Stimulated activated naive CD8-positive, alpha-beta T cell treated with anti-CD3 and anti-CD28 coated beads, Interleukin-15, Interleukin-2, amounts not matched to agents 100 U/mL and 50 U/mL, for 24 hours (primary cell): Measurements from ENCODE around the gene PPM1L.

Experiments used
- ATAC-seq: fragments of 150-1000 bp; cut with Tn5 transposase; one replicate; pipeline ENCODE4 v1.10.0; 2021
- DNase-seq: peaks from one replicate; pipeline ENCODE4 v3.0.0; 2021

Gene PPM1L

DNA sequence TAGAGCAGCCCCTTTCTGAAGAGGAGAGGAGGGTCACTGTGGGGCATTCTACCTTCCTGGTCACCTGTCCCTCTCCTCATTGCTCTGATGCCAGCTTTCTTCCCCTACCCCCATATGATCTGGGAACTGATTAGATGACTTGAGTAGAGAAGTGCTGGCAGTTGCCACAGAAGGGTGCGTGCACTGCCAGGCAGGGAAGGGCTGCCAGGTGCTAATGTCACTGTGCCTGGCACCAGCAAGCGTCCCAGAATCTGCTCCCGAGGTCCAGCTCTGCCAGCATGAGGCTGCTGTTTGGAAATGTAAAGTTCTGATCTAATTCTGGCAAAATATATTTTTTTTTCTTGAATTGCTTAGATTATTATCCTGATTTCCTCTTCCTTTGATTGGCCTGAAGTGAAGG is 52.8 kb downstream of the PPM1L start:
- DNase-seq (no peak), ATAC-seq (no peak)

DNA sequence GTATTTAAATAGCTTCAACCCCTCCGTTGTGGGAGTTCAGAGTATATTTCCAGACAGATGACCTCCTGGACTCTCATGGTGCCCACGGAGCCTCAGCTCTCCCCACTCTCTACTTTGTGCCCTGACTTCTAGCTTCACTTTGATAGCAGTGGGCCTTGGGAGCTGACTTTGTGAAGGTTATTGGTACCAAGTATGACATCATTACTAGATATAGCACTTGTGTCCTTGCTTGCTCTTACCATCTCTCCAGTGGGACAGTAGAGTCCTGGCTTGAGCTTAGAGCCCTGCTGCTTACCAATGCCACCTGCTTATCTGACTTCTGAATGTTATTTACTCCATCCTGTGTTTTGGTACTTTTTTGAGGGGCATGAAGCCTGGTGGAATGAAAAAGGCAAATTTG is 53.4 kb downstream of the PPM1L start:
- ATAC-seq (no peak), DNase-seq (no peak)

GRCh38 chr3:160810362-160811236 is 54.6 kb downstream of the PPM1L start:
- DNase-seq (no peak), ATAC-seq (no peak)

- DNase-seq (no peak), ATAC-seq (no peak)
These were observed 55.2 kb downstream of the PPM1L start for GRCh38 chr3:160811237-160811548.

GRCh38 chr3:160812304-160812703 is 56.3 kb downstream of the PPM1L start:
- ATAC-seq = no peak
- DNase-seq = no peak

DNA sequence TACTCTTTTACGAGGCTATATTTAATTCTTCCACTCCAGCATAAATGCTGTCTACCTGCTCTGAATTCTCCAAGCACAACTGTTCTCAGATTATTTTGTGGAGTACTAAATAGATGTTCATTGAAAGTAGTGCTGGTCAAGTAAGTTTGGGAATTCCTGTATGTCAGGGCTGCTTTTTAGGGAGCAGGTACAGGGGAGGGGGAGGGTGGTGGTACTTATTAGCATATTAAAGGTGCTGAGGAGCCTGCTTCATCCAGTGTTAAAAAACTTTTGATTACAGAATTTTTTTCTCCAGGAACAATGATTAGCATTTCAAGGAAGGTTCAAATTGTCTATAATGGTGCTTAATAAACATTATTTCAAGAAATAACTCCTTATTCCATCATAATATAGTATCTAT is 59.2 kb downstream of the PPM1L start:
- DNase-seq (no peak), ATAC-seq (no peak)

DNA sequence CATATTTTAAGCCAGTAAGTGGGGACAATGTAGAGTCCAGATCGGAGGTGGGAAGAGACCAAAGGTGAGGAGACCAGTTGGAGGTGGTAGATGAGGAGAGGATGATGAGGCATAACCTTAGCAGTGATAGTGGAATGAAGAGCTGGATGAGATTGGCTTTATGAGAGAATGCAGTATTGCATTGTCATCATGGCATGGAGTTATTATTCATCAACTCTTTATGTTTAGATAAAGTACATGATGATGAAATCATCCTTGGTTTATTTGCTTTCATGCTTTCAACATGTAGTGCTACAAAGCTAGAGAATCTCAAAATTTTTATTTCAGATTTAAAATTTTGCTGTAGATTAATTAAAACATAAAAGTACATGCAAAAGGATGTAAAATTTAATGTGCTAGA is 64.0 kb downstream of the PPM1L start:
- DNase-seq (no peak), ATAC-seq (no peak)

GRCh38 chr3:160820430-160820829 is 64.4 kb downstream of the PPM1L start:
- ATAC-seq = no peak

GRCh38 chr3:160822936-160823335 is 66.9 kb downstream of the PPM1L start:
- ATAC-seq = no peak

More at GRCh38 chr3:160820430-160820829, 64.4 kb downstream of the PPM1L start:
- DNase-seq = no peak

DNA sequence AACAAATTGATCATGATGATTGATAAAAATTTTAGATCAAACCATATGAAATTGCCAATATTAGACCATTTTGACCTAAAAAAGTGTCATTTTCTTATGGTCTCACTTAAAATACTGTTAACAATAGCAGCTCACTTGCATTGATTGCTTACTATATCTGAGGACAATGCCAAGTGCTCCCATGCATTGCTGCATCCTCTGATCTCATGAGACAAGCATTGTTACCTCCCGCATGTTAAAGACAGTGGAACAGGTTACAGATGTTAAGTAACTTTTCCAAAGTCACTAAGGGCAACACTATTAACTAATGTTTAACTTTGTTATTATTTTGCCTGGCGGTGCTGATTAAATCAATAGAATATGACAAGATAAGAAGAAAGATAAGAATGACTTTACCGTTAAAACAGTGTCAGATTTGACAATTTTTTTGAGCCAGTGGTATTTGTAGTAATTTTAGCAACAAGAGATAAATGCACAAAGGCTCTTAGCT is 69.3 kb downstream of the PPM1L start:
- DNase-seq (no peak), ATAC-seq (no peak)

More at GRCh38 chr3:160822936-160823335, 66.9 kb downstream of the PPM1L start:
- no peak for DNase-seq

- DNase-seq = no peak
- ATAC-seq = no peak
These were observed 70.4 kb downstream of the PPM1L start for GRCh38 chr3:160826408-160826807.

- ATAC-seq = no peak
- no peak for DNase-seq
These were observed 71.0 kb downstream of the PPM1L start for GRCh38 chr3:160826991-160827390.

- DNase-seq = no peak
- ATAC-seq = no peak
These were observed 71.5 kb downstream of the PPM1L start for GRCh38 chr3:160827516-160827915.

DNA sequence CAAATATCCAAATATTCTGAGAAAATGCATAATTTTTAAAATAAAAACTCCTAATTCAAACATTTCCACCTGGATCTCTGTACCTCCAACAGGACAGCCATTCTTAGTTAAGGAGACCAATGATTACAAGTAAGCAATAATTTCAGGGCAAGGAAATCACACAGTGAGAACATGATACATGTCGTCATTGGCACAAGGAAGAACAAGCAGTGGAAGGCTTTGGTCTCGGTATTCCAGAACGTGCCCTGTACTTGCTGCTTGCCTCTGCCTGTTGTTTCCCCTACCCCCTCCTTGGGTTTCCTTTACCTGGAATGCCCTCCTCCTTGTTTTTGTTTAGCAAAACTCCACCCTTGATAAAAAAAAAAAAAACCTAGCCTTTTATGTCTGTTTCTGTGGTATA is 72.8 kb downstream of the PPM1L start:
- no peak for DNase-seq
- no peak for ATAC-seq

DNA sequence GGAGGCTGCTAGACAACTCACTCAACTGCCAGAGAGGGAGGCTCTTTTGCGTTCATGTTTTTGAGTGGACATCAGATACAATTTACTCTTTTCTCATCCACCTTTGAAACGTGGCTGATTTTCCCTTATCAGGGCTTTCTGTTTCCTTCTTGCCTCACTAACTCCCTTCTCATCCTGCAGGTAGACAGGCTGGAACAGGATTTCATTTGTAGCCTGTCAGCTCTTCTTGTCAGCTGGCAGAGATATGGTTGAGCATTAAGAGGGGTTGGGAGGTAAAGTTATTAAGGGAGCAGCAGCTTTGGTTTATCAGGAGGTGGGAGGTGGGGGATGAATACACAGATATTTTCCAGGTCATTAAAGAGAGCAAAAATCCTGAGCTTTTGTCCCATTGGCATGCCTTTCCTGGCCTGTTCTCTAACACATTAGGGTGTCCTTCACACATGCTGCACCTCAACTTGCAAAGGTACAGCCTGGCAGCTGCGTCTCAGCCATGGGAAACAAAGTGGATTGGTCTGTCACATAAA is 73.5 kb downstream of the PPM1L start:
- ATAC-seq (no peak), DNase-seq (no peak)

- DNase-seq = no peak
- no peak for ATAC-seq
These were observed 74.8 kb downstream of the PPM1L start for GRCh38 chr3:160830796-160831195.

DNA sequence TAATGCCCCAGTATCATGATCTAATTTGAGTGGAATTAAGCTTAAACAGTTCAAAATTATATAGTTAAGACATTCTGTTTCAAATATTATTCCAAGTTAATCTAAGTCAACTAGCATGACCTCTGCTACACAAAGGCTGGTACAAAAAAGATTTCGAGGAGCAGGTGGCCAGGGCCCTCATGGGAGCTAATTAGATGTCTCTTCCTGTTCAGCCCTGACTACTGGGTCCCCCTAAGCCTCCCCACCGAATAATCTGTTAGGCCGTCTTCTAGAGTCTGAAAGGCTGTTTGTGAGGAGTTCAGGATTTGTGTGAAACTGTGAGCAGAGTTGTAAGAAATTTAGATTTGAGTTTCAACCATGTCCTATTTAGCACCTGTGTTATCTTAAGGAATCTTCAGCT is 75.4 kb downstream of the PPM1L start:
- DNase-seq (no peak), ATAC-seq (no peak)

DNA sequence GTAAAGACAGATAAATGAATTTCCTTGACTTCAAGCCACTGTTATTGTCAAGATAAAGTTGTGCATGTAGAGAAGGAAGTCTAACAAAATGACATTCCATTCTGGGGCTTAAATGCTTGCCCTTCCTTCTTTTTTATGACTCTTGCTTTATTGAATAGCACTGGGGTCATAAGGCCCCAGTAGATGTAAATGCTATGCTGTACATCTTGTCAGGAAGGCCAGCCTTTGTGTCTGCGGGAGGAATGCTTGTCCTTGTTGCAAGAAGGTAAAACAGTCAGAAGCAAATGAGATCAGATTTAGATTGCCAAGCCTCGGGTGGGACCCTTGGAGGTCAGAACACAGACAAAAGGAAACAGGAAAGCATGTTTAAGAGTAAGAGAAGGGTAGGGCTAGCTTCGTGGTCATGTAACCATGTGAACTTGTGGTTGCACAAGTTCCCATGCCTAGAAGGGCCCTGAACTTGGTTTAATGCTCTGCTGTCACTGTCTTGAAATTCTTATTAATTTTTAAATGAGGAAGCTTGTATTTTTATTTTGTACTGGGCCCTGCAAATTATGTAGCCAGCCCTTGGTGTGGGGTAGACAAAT is 81.5 kb downstream of the PPM1L start:
- DNase-seq = no peak
- ATAC-seq = no peak

- no peak for ATAC-seq
These were observed 84.6 kb downstream of the PPM1L start for GRCh38 chr3:160840590-160840989.

GRCh38 chr3:160841455-160841854 is 85.4 kb downstream of the PPM1L start:
- DNase-seq = no peak
- ATAC-seq = no peak

More at GRCh38 chr3:160840590-160840989, 84.6 kb downstream of the PPM1L start:
- DNase-seq = no peak

DNA sequence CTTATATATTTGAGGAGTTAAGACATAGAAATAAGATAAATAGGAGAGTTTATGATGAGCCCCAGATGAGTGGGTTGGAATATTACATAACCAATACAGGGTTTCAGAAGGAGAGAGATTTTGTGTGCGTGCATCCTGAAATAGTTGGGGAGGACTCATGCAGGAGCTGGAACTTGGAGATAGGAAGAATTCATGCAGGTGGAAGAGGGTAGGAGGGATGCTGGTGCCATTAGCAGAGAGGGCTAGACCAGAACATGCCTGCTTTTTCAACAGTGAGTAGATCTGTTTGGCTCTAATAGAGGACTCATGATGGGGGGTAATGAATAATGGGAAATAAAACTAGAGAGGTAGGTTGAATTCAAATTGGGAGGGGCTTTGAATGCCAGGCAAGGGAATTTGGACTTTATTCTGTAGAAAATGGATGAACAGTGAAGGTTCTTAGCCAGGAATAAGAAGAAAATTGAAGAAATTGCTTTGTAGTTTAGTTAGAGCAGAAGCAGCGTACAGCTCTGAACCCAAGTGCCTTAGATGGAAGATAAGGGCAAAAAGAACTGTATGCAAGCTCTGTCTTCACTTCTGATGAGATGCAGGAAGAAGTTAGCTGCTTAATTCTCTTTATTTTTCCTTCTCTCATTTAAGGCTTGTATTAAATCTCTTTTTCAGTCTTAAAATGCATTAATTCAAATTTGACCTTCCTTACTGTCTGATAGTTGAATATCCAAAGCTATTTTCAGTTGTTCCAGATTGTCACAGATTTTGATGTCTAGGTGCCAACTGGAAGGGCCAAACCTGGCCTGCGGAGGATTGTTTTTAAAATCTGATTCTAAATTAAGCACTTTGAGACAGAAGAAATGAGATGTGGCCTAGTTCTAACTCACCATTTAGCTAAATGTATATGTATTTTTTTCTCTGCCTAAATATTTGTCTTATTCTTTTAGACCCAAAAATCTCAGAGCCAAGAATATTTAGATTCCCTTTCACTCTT is 86.3 kb downstream of the PPM1L start:
- no peak for DNase-seq
- no peak for ATAC-seq

- ATAC-seq (no peak), DNase-seq (no peak)
These were observed 95.7 kb downstream of the PPM1L start for GRCh38 chr3:160851629-160852210.
